Fibroblast of pulmonary artery (primary cell): ENCODE data around the gene SH3YL1.

Experiments used
- DNase-seq: peaks from one replicate; pipeline ENCODE4 v3.0.0-alpha.2; 2010; ENCODE audit warnings: low read depth
- H3K4me3 ChIP-seq: replicated peaks from 2 replicates; pipeline ENCODE4 v1.5.1; 2011; ENCODE audit warnings: low read depth, mild to moderate bottlenecking, control low read depth, low read length, moderate library complexity
- TF ChIP-seq, protein P1 (sequence below): IDR thresholded peaks from 2 replicates; pipeline ENCODE4 v1.5.1; 2011; ENCODE audit warnings: mild to moderate bottlenecking, control low read depth, low read length, inconsistent platforms; ENCODE audit errors: missing control alignments

The SH3YL1 gene

GRCh38 chr2:281381-281780 is 17.5 kb upstream of the SH3YL1 start:
- TF ChIP-seq, protein P1, sequence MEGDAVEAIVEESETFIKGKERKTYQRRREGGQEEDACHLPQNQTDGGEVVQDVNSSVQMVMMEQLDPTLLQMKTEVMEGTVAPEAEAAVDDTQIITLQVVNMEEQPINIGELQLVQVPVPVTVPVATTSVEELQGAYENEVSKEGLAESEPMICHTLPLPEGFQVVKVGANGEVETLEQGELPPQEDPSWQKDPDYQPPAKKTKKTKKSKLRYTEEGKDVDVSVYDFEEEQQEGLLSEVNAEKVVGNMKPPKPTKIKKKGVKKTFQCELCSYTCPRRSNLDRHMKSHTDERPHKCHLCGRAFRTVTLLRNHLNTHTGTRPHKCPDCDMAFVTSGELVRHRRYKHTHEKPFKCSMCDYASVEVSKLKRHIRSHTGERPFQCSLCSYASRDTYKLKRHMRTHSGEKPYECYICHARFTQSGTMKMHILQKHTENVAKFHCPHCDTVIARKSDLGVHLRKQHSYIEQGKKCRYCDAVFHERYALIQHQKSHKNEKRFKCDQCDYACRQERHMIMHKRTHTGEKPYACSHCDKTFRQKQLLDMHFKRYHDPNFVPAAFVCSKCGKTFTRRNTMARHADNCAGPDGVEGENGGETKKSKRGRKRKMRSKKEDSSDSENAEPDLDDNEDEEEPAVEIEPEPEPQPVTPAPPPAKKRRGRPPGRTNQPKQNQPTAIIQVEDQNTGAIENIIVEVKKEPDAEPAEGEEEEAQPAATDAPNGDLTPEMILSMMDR: no peak
- no peak overlapping the region for H3K4me3 ChIP-seq
- DNase-seq: no peak

DNA sequence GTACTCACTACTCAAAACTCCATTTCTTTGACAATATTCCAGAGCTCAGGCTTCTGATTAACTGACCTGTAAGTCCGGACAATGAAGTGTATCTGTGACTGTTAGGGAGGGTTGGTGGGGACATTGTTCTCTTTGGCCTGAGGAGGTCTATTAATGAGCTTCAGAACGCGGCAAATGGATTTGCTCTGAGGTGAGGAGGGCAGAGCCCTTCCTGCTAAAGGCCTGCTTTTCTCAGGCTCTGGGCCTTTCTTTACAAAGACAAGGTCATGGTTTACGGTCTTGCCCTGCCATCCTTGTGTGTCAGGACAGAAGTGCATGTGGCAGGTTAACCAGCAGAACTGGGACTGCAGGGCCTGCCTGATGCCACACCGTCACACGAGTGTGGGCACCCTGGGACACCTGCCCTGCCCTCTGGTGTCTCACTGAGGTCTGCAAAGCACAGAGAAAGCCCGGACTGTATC is 16.8 kb upstream of the SH3YL1 start:
- H3K4me3 ChIP-seq: no peak overlapping the region
- TF ChIP-seq, protein P1: no peak
- DNase-seq: no peak

GRCh38 chr2:279956-280649 is 16.3 kb upstream of the SH3YL1 start:
- no peak overlapping the region for H3K4me3 ChIP-seq
- TF ChIP-seq, protein P1: no peak
- DNase-seq: no peak

GRCh38 chr2:279366-279765 is 15.5 kb upstream of the SH3YL1 start:
- no peak overlapping the region for H3K4me3 ChIP-seq
- TF ChIP-seq, protein P1: no peak
- DNase-seq: no peak

- TF ChIP-seq, protein P1: no peak
- H3K4me3 ChIP-seq: no peak overlapping the region
- peak; percentile 60 for DNase-seq
These were observed 15.1 kb upstream of the SH3YL1 start for GRCh38 chr2:278927-279320.

DNA sequence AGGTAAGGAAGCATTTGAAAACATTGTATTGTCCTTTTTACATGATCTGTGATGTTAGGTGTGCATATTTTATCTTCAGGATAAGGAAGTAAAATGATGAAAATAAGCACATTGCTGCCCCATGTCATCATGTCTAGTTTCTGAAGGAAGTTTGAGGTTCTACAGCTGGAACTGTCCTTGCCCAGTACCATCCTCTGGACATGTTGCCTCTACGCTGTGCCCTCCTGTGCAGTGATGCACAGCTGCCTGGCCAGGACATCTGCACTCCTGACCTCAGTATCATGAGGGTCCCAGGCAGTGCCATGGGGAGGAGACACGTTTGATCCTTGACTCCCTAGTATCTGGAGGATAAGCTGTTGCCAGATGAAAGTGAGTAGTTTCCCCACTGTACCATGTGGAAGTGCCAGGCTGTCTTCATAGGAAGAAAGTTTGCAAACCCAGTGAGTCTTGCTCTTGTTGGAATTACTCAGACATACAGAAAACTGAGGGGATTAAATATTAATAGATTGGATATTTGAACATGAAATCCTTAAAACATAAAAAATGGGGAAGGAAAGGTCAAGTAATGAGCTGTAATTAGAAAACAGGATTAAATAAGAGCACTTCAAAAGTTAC is 14.6 kb upstream of the SH3YL1 start:
- TF ChIP-seq, protein P1: no peak

DNA sequence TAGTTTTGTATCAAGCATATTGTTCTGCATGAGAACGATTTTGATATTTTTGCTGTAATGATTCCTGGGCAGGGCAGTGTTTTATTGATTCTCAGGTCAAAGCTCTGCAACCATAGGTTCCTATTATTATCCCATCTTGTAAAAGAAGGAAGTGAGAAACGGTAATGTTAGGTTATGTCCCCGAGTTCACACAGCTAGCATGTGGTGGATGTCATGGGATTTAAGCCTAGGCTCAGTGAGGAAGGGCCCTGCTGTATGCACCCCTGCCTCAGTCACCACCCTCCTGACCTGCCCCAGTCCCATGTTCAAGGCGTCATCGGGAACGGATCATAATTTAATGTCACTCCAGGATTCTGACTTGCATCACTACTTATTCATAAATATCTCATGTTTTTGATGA is 11.6 kb upstream of the SH3YL1 start:
- no peak overlapping the region for H3K4me3 ChIP-seq
- no peak for DNase-seq
- TF ChIP-seq, protein P1: no peak

More for the DNA sequence above, 14.6 kb upstream of the SH3YL1 start:
- H3K4me3 ChIP-seq: no peak overlapping the region
- DNase-seq: no peak
